ENCODE data around the gene TNS4. TPM values are rescaled to one million over a fixed set of nuclear protein-coding genes. Genes with fewer than 3 reads are reported as not detected.

The TNS4 gene
- total RNA-seq, 1 experiment from 2014 or later = 36.6 TPM

DNA sequence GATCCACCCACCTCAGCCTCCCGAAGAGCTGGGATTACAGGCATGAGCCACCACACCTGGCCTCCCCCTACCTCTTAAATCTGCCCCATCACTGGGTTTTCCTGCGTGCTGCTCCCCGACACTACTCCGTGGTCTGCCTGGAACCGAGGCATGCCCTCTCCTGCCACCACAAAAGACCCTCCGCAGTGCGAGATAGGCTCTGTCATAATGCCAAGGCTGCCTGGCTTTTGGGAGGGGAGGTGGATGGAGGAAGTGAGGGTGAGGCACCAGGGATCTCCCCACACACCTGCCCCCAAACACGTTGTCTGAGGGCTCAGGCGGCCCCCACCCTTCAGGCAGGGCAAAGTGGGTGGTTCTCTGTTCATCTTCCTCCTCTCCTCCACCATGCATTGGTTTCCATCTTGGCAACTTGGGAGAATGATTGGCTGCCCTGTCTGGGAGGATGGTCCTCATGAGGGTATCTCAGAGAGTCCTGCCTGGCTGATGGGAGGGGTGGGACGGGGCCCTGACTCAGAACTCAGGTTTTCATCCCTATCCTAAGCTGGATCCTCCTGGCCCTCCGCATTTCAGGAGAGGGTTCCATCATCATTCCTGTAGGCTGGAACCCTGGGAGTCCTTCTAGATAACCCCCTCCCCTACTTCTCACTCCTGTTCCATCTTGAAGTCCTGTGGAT, 35.0 kb downstream of the TNS4 start:
- no peak for ATAC-seq
- Histone ChIP-seq H3K4me3 (replicated peaks in 1 of 2; ENCODE audit: low read depth in 1 of 2, low read length in 2 of 2) (no peak overlapping the region), H3K9ac (ENCODE audit: low read length) (no peak overlapping the region), H4K20me1 (ENCODE audit: insufficient read depth) (no peaks in the 10 kb centered on the region), H2AFZ (ENCODE audit: low read depth, low read length, poor library complexity, severe bottlenecking) (no peak overlapping the region), H3K4me1 (ENCODE audit: control insufficient read depth in 1 of 2, insufficient read depth in 2 of 2, low read length in 2 of 2) (peaks cover 0 to 6% of the 10 kb centered on the region in 2 experiments; a peak in 1 of 4 replicates), H3K79me2 (ENCODE audit: insufficient read depth, low read length) (no peaks in the 10 kb centered on the region), H3K9me2 (ENCODE audit: insufficient read depth) (no peaks in the 10 kb centered on the region), H3K27me3 (ENCODE audit: insufficient read depth, low read length) (no peaks in the 10 kb centered on the region), H3K9me3 (ENCODE audit: control insufficient read depth in 1 of 2, insufficient read depth in 1 of 2, low read depth in 1 of 2, low read length in 2 of 2) (no peaks in the 10 kb centered on the region), H3K27ac (ENCODE audit: low read depth, low read length) (no peak overlapping the region), H3K4me2 (ENCODE audit: low read length) (no peak overlapping the region), H3K36me3 (ENCODE audit: control insufficient read depth in 1 of 2, insufficient read depth in 2 of 2, low read length in 2 of 2) (no peaks in the 10 kb centered on the region)
- ChIA-PET POLR2A (no interaction called here), RAD21 (ENCODE audit: low non-redundant PET in 1 of 2, low total read pairs in 2 of 2, uncharacterized antibody in 2 of 2, unreplicated experiment in 2 of 2) (no interaction called here), CTCF (interaction anchor here (1.9 kb wide), 1 partner anchor 9 kb away, joined by 8 read pairs; no protein-coding TSS in a partner anchor)
- DNase-seq (ENCODE audit: low read depth, low spot score) = no peak
- intact Hi-C loops (cut with micrococcal nuclease) = no loop called here
- TF ChIP-seq ELF1 (IDR thresholded peaks at IDR 0.05; ENCODE audit: borderline replicate concordance, low read depth) (no peak), CEBPB (IDR thresholded peaks at IDR 0.05; ENCODE audit: low read depth) (no peak), EGR1 (IDR thresholded peaks at IDR 0.05; ENCODE audit: low read depth) (no peak), ZFX (IDR thresholded peaks at IDR 0.05) (no peak), FOSL1 (IDR thresholded peaks at IDR 0.05; ENCODE audit: low read depth) (no peak), EZH2 (IDR thresholded peaks at IDR 0.05) (no peak), CBX3 (IDR thresholded peaks at IDR 0.05; ENCODE audit: low read depth) (no peak), SP1 (IDR thresholded peaks at IDR 0.05; ENCODE audit: low read depth) (no peak), POLR2AphosphoS5 (IDR thresholded peaks at IDR 0.05; ENCODE audit: low read depth, low read length) (no peak), RAD21 (IDR thresholded peaks at IDR 0.05; ENCODE audit: low read depth) (no peak), TCF7L2 (IDR thresholded peaks at IDR 0.05; ENCODE audit: borderline replicate concordance, extremely low read depth, insufficient read depth, insufficient read length) (no peak), SRF (IDR thresholded peaks at IDR 0.05; ENCODE audit: low read depth) (no peak), ZNF274 (IDR thresholded peaks at IDR 0.05; ENCODE audit: low read depth, low read length) (no peak), POLR2A (IDR thresholded peaks at IDR 0.05; ENCODE audit: borderline replicate concordance, extremely low read depth, insufficient read depth, insufficient read length) (no peak), JUND (IDR thresholded peaks at IDR 0.05) (no peak)
- TF ChIP-seq, protein P1, sequence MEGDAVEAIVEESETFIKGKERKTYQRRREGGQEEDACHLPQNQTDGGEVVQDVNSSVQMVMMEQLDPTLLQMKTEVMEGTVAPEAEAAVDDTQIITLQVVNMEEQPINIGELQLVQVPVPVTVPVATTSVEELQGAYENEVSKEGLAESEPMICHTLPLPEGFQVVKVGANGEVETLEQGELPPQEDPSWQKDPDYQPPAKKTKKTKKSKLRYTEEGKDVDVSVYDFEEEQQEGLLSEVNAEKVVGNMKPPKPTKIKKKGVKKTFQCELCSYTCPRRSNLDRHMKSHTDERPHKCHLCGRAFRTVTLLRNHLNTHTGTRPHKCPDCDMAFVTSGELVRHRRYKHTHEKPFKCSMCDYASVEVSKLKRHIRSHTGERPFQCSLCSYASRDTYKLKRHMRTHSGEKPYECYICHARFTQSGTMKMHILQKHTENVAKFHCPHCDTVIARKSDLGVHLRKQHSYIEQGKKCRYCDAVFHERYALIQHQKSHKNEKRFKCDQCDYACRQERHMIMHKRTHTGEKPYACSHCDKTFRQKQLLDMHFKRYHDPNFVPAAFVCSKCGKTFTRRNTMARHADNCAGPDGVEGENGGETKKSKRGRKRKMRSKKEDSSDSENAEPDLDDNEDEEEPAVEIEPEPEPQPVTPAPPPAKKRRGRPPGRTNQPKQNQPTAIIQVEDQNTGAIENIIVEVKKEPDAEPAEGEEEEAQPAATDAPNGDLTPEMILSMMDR (IDR thresholded peaks at IDR 0.05 in 2 of 3, conservative IDR thresholded peaks at IDR 0.05 in 1 of 3; ENCODE audit: borderline replicate concordance in 1 of 3, insufficient read depth in 1 of 3, low read depth in 2 of 3, low read length in 2 of 3) = no peak
- TF ChIP-seq, protein P2, sequence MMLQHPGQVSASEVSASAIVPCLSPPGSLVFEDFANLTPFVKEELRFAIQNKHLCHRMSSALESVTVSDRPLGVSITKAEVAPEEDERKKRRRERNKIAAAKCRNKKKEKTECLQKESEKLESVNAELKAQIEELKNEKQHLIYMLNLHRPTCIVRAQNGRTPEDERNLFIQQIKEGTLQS (IDR thresholded peaks at IDR 0.05) = no peak
- TF ChIP-seq, protein P3, sequence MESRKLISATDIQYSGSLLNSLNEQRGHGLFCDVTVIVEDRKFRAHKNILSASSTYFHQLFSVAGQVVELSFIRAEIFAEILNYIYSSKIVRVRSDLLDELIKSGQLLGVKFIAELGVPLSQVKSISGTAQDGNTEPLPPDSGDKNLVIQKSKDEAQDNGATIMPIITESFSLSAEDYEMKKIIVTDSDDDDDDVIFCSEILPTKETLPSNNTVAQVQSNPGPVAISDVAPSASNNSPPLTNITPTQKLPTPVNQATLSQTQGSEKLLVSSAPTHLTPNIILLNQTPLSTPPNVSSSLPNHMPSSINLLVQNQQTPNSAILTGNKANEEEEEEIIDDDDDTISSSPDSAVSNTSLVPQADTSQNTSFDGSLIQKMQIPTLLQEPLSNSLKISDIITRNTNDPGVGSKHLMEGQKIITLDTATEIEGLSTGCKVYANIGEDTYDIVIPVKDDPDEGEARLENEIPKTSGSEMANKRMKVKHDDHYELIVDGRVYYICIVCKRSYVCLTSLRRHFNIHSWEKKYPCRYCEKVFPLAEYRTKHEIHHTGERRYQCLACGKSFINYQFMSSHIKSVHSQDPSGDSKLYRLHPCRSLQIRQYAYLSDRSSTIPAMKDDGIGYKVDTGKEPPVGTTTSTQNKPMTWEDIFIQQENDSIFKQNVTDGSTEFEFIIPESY (IDR thresholded peaks at IDR 0.05; ENCODE audit: extremely low read depth, insufficient replicate concordance, low read length) = no peak
- TF ChIP-seq, protein P4, sequence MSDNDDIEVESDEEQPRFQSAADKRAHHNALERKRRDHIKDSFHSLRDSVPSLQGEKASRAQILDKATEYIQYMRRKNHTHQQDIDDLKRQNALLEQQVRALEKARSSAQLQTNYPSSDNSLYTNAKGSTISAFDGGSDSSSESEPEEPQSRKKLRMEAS (IDR thresholded peaks at IDR 0.05) = no peak
- TF ChIP-seq, protein P5, sequence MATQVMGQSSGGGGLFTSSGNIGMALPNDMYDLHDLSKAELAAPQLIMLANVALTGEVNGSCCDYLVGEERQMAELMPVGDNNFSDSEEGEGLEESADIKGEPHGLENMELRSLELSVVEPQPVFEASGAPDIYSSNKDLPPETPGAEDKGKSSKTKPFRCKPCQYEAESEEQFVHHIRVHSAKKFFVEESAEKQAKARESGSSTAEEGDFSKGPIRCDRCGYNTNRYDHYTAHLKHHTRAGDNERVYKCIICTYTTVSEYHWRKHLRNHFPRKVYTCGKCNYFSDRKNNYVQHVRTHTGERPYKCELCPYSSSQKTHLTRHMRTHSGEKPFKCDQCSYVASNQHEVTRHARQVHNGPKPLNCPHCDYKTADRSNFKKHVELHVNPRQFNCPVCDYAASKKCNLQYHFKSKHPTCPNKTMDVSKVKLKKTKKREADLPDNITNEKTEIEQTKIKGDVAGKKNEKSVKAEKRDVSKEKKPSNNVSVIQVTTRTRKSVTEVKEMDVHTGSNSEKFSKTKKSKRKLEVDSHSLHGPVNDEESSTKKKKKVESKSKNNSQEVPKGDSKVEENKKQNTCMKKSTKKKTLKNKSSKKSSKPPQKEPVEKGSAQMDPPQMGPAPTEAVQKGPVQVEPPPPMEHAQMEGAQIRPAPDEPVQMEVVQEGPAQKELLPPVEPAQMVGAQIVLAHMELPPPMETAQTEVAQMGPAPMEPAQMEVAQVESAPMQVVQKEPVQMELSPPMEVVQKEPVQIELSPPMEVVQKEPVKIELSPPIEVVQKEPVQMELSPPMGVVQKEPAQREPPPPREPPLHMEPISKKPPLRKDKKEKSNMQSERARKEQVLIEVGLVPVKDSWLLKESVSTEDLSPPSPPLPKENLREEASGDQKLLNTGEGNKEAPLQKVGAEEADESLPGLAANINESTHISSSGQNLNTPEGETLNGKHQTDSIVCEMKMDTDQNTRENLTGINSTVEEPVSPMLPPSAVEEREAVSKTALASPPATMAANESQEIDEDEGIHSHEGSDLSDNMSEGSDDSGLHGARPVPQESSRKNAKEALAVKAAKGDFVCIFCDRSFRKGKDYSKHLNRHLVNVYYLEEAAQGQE (IDR thresholded peaks at IDR 0.05; ENCODE audit: low read depth) = no peak
- BruUV-seq (replicated peaks) = no TSS peak
